ENCODE results near the gene CCDC138. TPM values are rescaled to one million over a fixed set of nuclear protein-coding genes. Genes with fewer than 3 reads are reported as not detected.

Gene CCDC138
- polyA plus RNA-seq, 2 donors = 2.5 to 2.8 TPM

- Histone ChIP-seq H3K36me3 (ENCODE audit: control insufficient read depth in 2 of 2, insufficient read depth in 2 of 2, low read length in 1 of 2) (no peaks in the 10 kb centered on the region), H3K27ac (ENCODE audit: low read depth in 2 of 2, low read length in 1 of 2) (no peak overlapping the region), H3K4me3 (ENCODE audit: low read depth in 1 of 2, low read length in 2 of 2) (no peak overlapping the region), H3K9me3 (ENCODE audit: control insufficient read depth in 2 of 2, insufficient read depth in 1 of 2, low read depth in 1 of 2, low read length in 1 of 2) (peaks cover 0 to 2% of the 10 kb centered on the region in 2 donors), H3K27me3 (ENCODE audit: control insufficient read depth in 1 of 2, insufficient read depth in 2 of 2, low read length in 2 of 2) (no peaks in the 10 kb centered on the region), H3K4me1 (ENCODE audit: control insufficient read depth in 2 of 2, insufficient read depth in 2 of 2, low read length in 1 of 2) (no peaks in the 10 kb centered on the region)
- WGBS, 2 donors = 95 to 100% methylated on average over 2 of the region's 2 CpGs
Measured at GRCh38 chr2:108877506-108877905, 90.9 kb downstream of the CCDC138 start.

GRCh38 chr2:108878276-108878675 is 91.7 kb downstream of the CCDC138 start:
- H3K9me3 ChIP-seq (ENCODE audit: control insufficient read depth in 2 of 2, insufficient read depth in 1 of 2, low read depth in 1 of 2, low read length in 1 of 2) = peaks cover 0 to 2% of the 10 kb centered on the region in 2 donors
- no peaks in the 10 kb centered on the region for H3K36me3 ChIP-seq (ENCODE audit: control insufficient read depth in 2 of 2, insufficient read depth in 2 of 2, low read length in 1 of 2)
- no peaks in the 10 kb centered on the region for H3K27me3 ChIP-seq (ENCODE audit: control insufficient read depth in 1 of 2, insufficient read depth in 2 of 2, low read length in 2 of 2)
- WGBS, 2 donors = 51 to 67% methylated on average over 2 of the region's 2 CpGs
- no peaks in the 10 kb centered on the region for H3K4me1 ChIP-seq (ENCODE audit: control insufficient read depth in 2 of 2, insufficient read depth in 2 of 2, low read length in 1 of 2)
- H3K4me3 ChIP-seq (ENCODE audit: low read depth in 1 of 2, low read length in 2 of 2) = no peak overlapping the region
- no peak overlapping the region for H3K27ac ChIP-seq (ENCODE audit: low read depth in 2 of 2, low read length in 1 of 2)

GRCh38 chr2:108884619-108885018 is 98.0 kb downstream of the CCDC138 start:
- H3K9me3 ChIP-seq (ENCODE audit: control insufficient read depth in 2 of 2, insufficient read depth in 1 of 2, low read depth in 1 of 2, low read length in 1 of 2) = peaks cover 0 to 2% of the 10 kb centered on the region in 2 donors
- H3K4me1 ChIP-seq (ENCODE audit: control insufficient read depth in 2 of 2, insufficient read depth in 2 of 2, low read length in 1 of 2) = no peaks in the 10 kb centered on the region
- H3K27me3 ChIP-seq (ENCODE audit: control insufficient read depth in 1 of 2, insufficient read depth in 2 of 2, low read length in 2 of 2) = no peaks in the 10 kb centered on the region
- 35 to 50% methylated on average over 6 of the region's 6 CpGs for WGBS, 2 donors
- no peak overlapping the region for H3K4me3 ChIP-seq (ENCODE audit: low read depth in 1 of 2, low read length in 2 of 2)
- H3K36me3 ChIP-seq (ENCODE audit: control insufficient read depth in 2 of 2, insufficient read depth in 2 of 2, low read length in 1 of 2) = no peaks in the 10 kb centered on the region
- H3K27ac ChIP-seq (ENCODE audit: low read depth in 2 of 2, low read length in 1 of 2) = no peak overlapping the region

- H3K36me3 ChIP-seq (ENCODE audit: control insufficient read depth in 2 of 2, insufficient read depth in 2 of 2, low read length in 1 of 2) = peaks cover 0 to 2% of the 10 kb centered on the region in 2 donors
- 98% methylated on average over 1 of the region's 1 CpG for WGBS, 2 donors
Measured at GRCh38 chr2:108889907-108890306, 103.3 kb downstream of the CCDC138 start.

GRCh38 chr2:108893277-108893676 is 106.7 kb downstream of the CCDC138 start:
- no peak overlapping the region for H3K27ac ChIP-seq (ENCODE audit: low read depth in 2 of 2, low read length in 1 of 2)
- H3K36me3 ChIP-seq (ENCODE audit: control insufficient read depth in 2 of 2, insufficient read depth in 2 of 2, low read length in 1 of 2) = peaks cover 0 to 13% of the 10 kb centered on the region in 2 donors
- no peaks in the 10 kb centered on the region for H3K27me3 ChIP-seq (ENCODE audit: control insufficient read depth in 1 of 2, insufficient read depth in 2 of 2, low read length in 2 of 2)
- WGBS, 2 donors = 77 to 85% methylated on average over 1 of the region's 1 CpG
- H3K9me3 ChIP-seq (ENCODE audit: control insufficient read depth in 2 of 2, insufficient read depth in 1 of 2, low read depth in 1 of 2, low read length in 1 of 2) = peaks cover 0 to 12% of the 10 kb centered on the region in 2 donors
- no peaks in the 10 kb centered on the region for H3K4me1 ChIP-seq (ENCODE audit: control insufficient read depth in 2 of 2, insufficient read depth in 2 of 2, low read length in 1 of 2)
- H3K4me3 ChIP-seq (ENCODE audit: low read depth in 1 of 2, low read length in 2 of 2) = no peak overlapping the region

More at GRCh38 chr2:108889907-108890306, 103.3 kb downstream of the CCDC138 start:
- Histone ChIP-seq H3K4me1 (ENCODE audit: control insufficient read depth in 2 of 2, insufficient read depth in 2 of 2, low read length in 1 of 2) (no peaks in the 10 kb centered on the region), H3K27me3 (ENCODE audit: control insufficient read depth in 1 of 2, insufficient read depth in 2 of 2, low read length in 2 of 2) (no peaks in the 10 kb centered on the region), H3K9me3 (ENCODE audit: control insufficient read depth in 2 of 2, insufficient read depth in 1 of 2, low read depth in 1 of 2, low read length in 1 of 2) (peaks cover 0 to 10% of the 10 kb centered on the region in 2 donors), H3K4me3 (ENCODE audit: low read depth in 1 of 2, low read length in 2 of 2) (no peak overlapping the region), H3K27ac (ENCODE audit: low read depth in 2 of 2, low read length in 1 of 2) (no peak overlapping the region)

GRCh38 chr2:108894766-108895165 is 108.2 kb downstream of the CCDC138 start:
- 81 to 85% methylated on average over 3 of the region's 3 CpGs for WGBS, 2 donors

GRCh38 chr2:108895188-108895587 is 108.6 kb downstream of the CCDC138 start:
- Histone ChIP-seq H3K27me3 (ENCODE audit: control insufficient read depth in 1 of 2, insufficient read depth in 2 of 2, low read length in 2 of 2) (no peaks in the 10 kb centered on the region), H3K36me3 (ENCODE audit: control insufficient read depth in 2 of 2, insufficient read depth in 2 of 2, low read length in 1 of 2) (peaks cover 0 to 13% of the 10 kb centered on the region in 2 donors), H3K4me3 (ENCODE audit: low read depth in 1 of 2, low read length in 2 of 2) (no peak overlapping the region), H3K9me3 (ENCODE audit: control insufficient read depth in 2 of 2, insufficient read depth in 1 of 2, low read depth in 1 of 2, low read length in 1 of 2) (peaks cover 0 to 11% of the 10 kb centered on the region in 2 donors), H3K4me1 (ENCODE audit: control insufficient read depth in 2 of 2, insufficient read depth in 2 of 2, low read length in 1 of 2) (no peaks in the 10 kb centered on the region), H3K27ac (ENCODE audit: low read depth in 2 of 2, low read length in 1 of 2) (no peak overlapping the region)
- WGBS, 2 donors = 78 to 90% methylated on average over 2 of the region's 2 CpGs

More at GRCh38 chr2:108894766-108895165, 108.2 kb downstream of the CCDC138 start:
- H3K4me1 ChIP-seq (ENCODE audit: control insufficient read depth in 2 of 2, insufficient read depth in 2 of 2, low read length in 1 of 2) = no peaks in the 10 kb centered on the region
- H3K9me3 ChIP-seq (ENCODE audit: control insufficient read depth in 2 of 2, insufficient read depth in 1 of 2, low read depth in 1 of 2, low read length in 1 of 2) = peaks cover 0 to 12% of the 10 kb centered on the region in 2 donors
- H3K36me3 ChIP-seq (ENCODE audit: control insufficient read depth in 2 of 2, insufficient read depth in 2 of 2, low read length in 1 of 2) = peaks cover 0 to 13% of the 10 kb centered on the region in 2 donors
- H3K4me3 ChIP-seq (ENCODE audit: low read depth in 1 of 2, low read length in 2 of 2) = no peak overlapping the region
- H3K27me3 ChIP-seq (ENCODE audit: control insufficient read depth in 1 of 2, insufficient read depth in 2 of 2, low read length in 2 of 2) = no peaks in the 10 kb centered on the region
- H3K27ac ChIP-seq (ENCODE audit: low read depth in 2 of 2, low read length in 1 of 2) = no peak overlapping the region

GRCh38 chr2:108896741-108897140 is 110.2 kb downstream of the CCDC138 start:
- Histone ChIP-seq H3K36me3 (ENCODE audit: control insufficient read depth in 2 of 2, insufficient read depth in 2 of 2, low read length in 1 of 2) (peaks cover 0 to 13% of the 10 kb centered on the region in 2 donors), H3K27me3 (ENCODE audit: control insufficient read depth in 1 of 2, insufficient read depth in 2 of 2, low read length in 2 of 2) (no peaks in the 10 kb centered on the region), H3K9me3 (ENCODE audit: control insufficient read depth in 2 of 2, insufficient read depth in 1 of 2, low read depth in 1 of 2, low read length in 1 of 2) (peaks cover 0 to 4% of the 10 kb centered on the region in 2 donors), H3K4me1 (ENCODE audit: control insufficient read depth in 2 of 2, insufficient read depth in 2 of 2, low read length in 1 of 2) (no peaks in the 10 kb centered on the region), H3K4me3 (ENCODE audit: low read depth in 1 of 2, low read length in 2 of 2) (no peak overlapping the region), H3K27ac (ENCODE audit: low read depth in 2 of 2, low read length in 1 of 2) (no peak overlapping the region)
- WGBS, 2 donors = 93% methylated on average over 13 of the region's 13 CpGs

GRCh38 chr2:108898315-108899082 is 111.9 kb downstream of the CCDC138 start:
- Histone ChIP-seq H3K9me3 (ENCODE audit: control insufficient read depth in 2 of 2, insufficient read depth in 1 of 2, low read depth in 1 of 2, low read length in 1 of 2) (peaks cover 0 to 2% of the 10 kb centered on the region in 2 donors), H3K27me3 (ENCODE audit: control insufficient read depth in 1 of 2, insufficient read depth in 2 of 2, low read length in 2 of 2) (no peaks in the 10 kb centered on the region), H3K27ac (ENCODE audit: low read depth in 2 of 2, low read length in 1 of 2) (no peak overlapping the region), H3K36me3 (ENCODE audit: control insufficient read depth in 2 of 2, insufficient read depth in 2 of 2, low read length in 1 of 2) (peaks cover 0 to 10% of the 10 kb centered on the region in 2 donors), H3K4me3 (ENCODE audit: low read depth in 1 of 2, low read length in 2 of 2) (no peak overlapping the region), H3K4me1 (ENCODE audit: control insufficient read depth in 2 of 2, insufficient read depth in 2 of 2, low read length in 1 of 2) (no peaks in the 10 kb centered on the region)
- 78 to 79% methylated on average over 1 of the region's 1 CpG for WGBS, 2 donors

GRCh38 chr2:108904680-108905079 is 118.1 kb downstream of the CCDC138 start:
- no peak overlapping the region for H3K4me3 ChIP-seq (ENCODE audit: low read depth in 1 of 2, low read length in 2 of 2)
- H3K4me1 ChIP-seq (ENCODE audit: control insufficient read depth in 2 of 2, insufficient read depth in 2 of 2, low read length in 1 of 2) = no peaks in the 10 kb centered on the region
- H3K9me3 ChIP-seq (ENCODE audit: control insufficient read depth in 2 of 2, insufficient read depth in 1 of 2, low read depth in 1 of 2, low read length in 1 of 2) = no peaks in the 10 kb centered on the region
- no peaks in the 10 kb centered on the region for H3K27me3 ChIP-seq (ENCODE audit: control insufficient read depth in 1 of 2, insufficient read depth in 2 of 2, low read length in 2 of 2)
- 61 to 63% methylated on average over 3 of the region's 3 CpGs for WGBS, 2 donors
- H3K36me3 ChIP-seq (ENCODE audit: control insufficient read depth in 2 of 2, insufficient read depth in 2 of 2, low read length in 1 of 2) = peaks cover 0 to 2% of the 10 kb centered on the region in 2 donors
- no peak overlapping the region for H3K27ac ChIP-seq (ENCODE audit: low read depth in 2 of 2, low read length in 1 of 2)
